Measurements from ENCODE around the gene TENM4. TPM values are rescaled to one million over a fixed set of nuclear protein-coding genes. Genes with fewer than 3 reads are reported as not detected.

Gene TENM4
- total and polyA plus RNA-seq, 2 of the 13 experiments (the other 11 are each of a cell fraction or from before 2014, with no cell fraction given), result not detected

DNA sequence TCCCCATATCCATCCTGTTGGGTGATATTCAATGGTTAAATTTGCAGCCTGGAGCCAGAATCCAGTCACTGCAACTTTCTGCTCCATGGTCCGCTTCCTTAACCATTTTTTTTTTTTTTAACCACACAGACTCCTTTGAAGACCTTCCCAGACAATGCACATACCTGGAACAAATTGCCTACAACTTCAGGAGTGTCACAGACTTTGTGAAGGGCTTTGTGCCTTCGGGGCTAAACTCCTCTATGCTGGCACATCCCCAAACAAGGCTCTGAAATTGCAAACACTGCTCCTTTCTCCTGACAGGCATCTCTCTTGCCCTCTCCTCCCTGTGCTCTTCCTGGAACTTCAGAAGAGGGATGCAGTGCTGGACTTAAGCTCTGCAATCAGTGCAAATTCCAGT, 40.6 kb downstream of the TENM4 start:
- H3K4me1 ChIP-seq (ENCODE audit: insufficient read depth, low read length), result no peaks in the 10 kb centered on the region
- in situ Hi-C loops (cut with HindIII; ENCODE audit: extremely low pct_ligation_motif_present, low pct_unique_long_range_greater_than_20kb), result no loop called here
- H3K9ac ChIP-seq (ENCODE audit: insufficient read depth, low read depth, low read length), result no peak overlapping the region
- WGBS (ENCODE audit: low lambda C conversion rate), result 2% methylated on average over 2 of the region's 2 CpGs
- H3K4me2 ChIP-seq (ENCODE audit: low read depth, low read length), result no peak overlapping the region
- no peaks in the 10 kb centered on the region for H3K27me3 ChIP-seq (ENCODE audit: control insufficient read depth in 1 of 2, insufficient read depth in 2 of 2, low read length in 2 of 2)
- no peak overlapping the region for H2AFZ ChIP-seq (ENCODE audit: low read length)
- H3K4me3 ChIP-seq (replicated peaks in 1 of 3; ENCODE audit: insufficient read depth in 1 of 3, low read depth in 2 of 3, low read length in 3 of 3), result no peak overlapping the region
- TF ChIP-seq ZNF414 (CRISPR knock-in tag; IDR thresholded peaks at IDR 0.05) (no peak), REPIN1 (CRISPR knock-in tag; IDR thresholded peaks at IDR 0.05; ENCODE audit: borderline replicate concordance, low read depth) (no peak), SMC3 (IDR thresholded peaks at IDR 0.05; ENCODE audit: low read length) (no peak), TBP (CRISPR knock-in tag; IDR thresholded peaks at IDR 0.05) (no peak), KMT2B (CRISPR knock-in tag; IDR thresholded peaks at IDR 0.05) (no peak), NFYC (CRISPR knock-in tag; IDR thresholded peaks at IDR 0.05) (no peak), CAMTA2 (CRISPR knock-in tag; IDR thresholded peaks at IDR 0.05; ENCODE audit: borderline replicate concordance) (no peak), MIER2 (CRISPR knock-in tag; IDR thresholded peaks at IDR 0.05) (no peak), SCMH1 (CRISPR knock-in tag; IDR thresholded peaks at IDR 0.05; ENCODE audit: borderline replicate concordance) (no peak), FIP1L1 (IDR thresholded peaks at IDR 0.05; ENCODE audit: borderline replicate concordance, insufficient read depth, low read depth, low read length) (no peak), ARNT (IDR thresholded peaks at IDR 0.05) (no peak), SRSF4 (IDR thresholded peaks at IDR 0.05; ENCODE audit: low read depth, low read length, poor library complexity, severe bottlenecking) (no peak), PCBP1 (IDR thresholded peaks at IDR 0.05; ENCODE audit: borderline replicate concordance, low read depth, low read length) (no peak), MAZ (IDR thresholded peaks at IDR 0.05; ENCODE audit: borderline replicate concordance, low read depth, low read length) (no peak), MAZ (CRISPR knock-in tag; IDR thresholded peaks at IDR 0.05; ENCODE audit: low read depth) (no peak), ZNF598 (CRISPR knock-in tag; IDR thresholded peaks at IDR 0.05; ENCODE audit: borderline replicate concordance) (no peak)
- TF ChIP-seq, protein P1, sequence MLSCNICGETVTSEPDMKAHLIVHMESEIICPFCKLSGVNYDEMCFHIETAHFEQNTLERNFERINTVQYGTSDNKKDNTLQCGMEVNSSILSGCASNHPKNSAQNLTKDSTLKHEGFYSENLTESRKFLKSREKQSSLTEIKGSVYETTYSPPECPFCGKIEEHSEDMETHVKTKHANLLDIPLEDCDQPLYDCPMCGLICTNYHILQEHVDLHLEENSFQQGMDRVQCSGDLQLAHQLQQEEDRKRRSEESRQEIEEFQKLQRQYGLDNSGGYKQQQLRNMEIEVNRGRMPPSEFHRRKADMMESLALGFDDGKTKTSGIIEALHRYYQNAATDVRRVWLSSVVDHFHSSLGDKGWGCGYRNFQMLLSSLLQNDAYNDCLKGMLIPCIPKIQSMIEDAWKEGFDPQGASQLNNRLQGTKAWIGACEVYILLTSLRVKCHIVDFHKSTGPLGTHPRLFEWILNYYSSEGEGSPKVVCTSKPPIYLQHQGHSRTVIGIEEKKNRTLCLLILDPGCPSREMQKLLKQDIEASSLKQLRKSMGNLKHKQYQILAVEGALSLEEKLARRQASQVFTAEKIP (CRISPR knock-in tag; IDR thresholded peaks at IDR 0.05; ENCODE audit: borderline replicate concordance), result no peak
- TF ChIP-seq, protein P2, sequence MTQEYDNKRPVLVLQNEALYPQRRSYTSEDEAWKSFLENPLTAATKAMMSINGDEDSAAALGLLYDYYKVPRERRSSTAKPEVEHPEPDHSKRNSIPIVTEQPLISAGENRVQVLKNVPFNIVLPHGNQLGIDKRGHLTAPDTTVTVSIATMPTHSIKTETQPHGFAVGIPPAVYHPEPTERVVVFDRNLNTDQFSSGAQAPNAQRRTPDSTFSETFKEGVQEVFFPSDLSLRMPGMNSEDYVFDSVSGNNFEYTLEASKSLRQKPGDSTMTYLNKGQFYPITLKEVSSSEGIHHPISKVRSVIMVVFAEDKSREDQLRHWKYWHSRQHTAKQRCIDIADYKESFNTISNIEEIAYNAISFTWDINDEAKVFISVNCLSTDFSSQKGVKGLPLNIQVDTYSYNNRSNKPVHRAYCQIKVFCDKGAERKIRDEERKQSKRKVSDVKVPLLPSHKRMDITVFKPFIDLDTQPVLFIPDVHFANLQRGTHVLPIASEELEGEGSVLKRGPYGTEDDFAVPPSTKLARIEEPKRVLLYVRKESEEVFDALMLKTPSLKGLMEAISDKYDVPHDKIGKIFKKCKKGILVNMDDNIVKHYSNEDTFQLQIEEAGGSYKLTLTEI (CRISPR knock-in tag; conservative IDR thresholded peaks at IDR 0.05), result no peak
- no peak overlapping the region for H3K27ac ChIP-seq (ENCODE audit: extremely low read length, insufficient read depth, low read length)
- H4K20me1 ChIP-seq (ENCODE audit: insufficient read depth, low read length), result no peaks in the 10 kb centered on the region
- H3K79me2 ChIP-seq (ENCODE audit: insufficient read depth, low read length), result no peaks in the 10 kb centered on the region
- no peak for FAIRE-seq
- no TSS peak for BruUV-seq (replicated peaks)
- DNase-seq (ENCODE audit: low spot score), result no peak
- ChIA-PET CTCF (ENCODE audit: low intra/inter-chr PET ratio, low total read pairs) (interaction anchor here (1.6 kb wide), 1 partner anchor 93 kb away, joined by 10 read pairs; no protein-coding TSS in a partner anchor), POLR2A (no interaction called here)
- intact Hi-C loops (cut with micrococcal nuclease; ENCODE audit: unreplicated experiment), result loop anchor here (1.0 to 10.0 kb wide), 2 partner anchors 93 to 755 kb away; no protein-coding TSS in a partner anchor
- H3K9me3 ChIP-seq (ENCODE audit: low read length), result no peaks in the 10 kb centered on the region
- H3K36me3 ChIP-seq (replicated peaks in 1 of 2; ENCODE audit: control insufficient read depth in 1 of 2, insufficient read depth in 2 of 2, low read length in 2 of 2), result no peaks in the 10 kb centered on the region
- ATAC-seq, result no peak

All from HepG2 (cell line).